8988T (cell line): ENCODE data around the gene NRF1.

Experiments used
- DNase-seq: peaks from one replicate; pipeline ENCODE4 v3.0.0; 2011

The NRF1 gene

GRCh38 chr7:129688503-129689222, 77.1 kb downstream of the NRF1 start:
- DNase-seq: no peak

- DNase-seq: no peak
These were observed 78.6 kb downstream of the NRF1 start for GRCh38 chr7:129689995-129690581.

- no peak for DNase-seq
These were observed 79.2 kb downstream of the NRF1 start for GRCh38 chr7:129690701-129691100.

GRCh38 chr7:129698516-129699418, 87.2 kb downstream of the NRF1 start:
- DNase-seq: no peak

- DNase-seq: no peak
These were observed 90.8 kb downstream of the NRF1 start for GRCh38 chr7:129702316-129702715.

GRCh38 chr7:129702761-129703338, 91.3 kb downstream of the NRF1 start:
- DNase-seq: no peak

GRCh38 chr7:129703751-129704150, 92.2 kb downstream of the NRF1 start:
- DNase-seq: no peak

- no peak for DNase-seq
These were observed 96.5 kb downstream of the NRF1 start for GRCh38 chr7:129707910-129708499.

GRCh38 chr7:129713544-129713943, 102.0 kb downstream of the NRF1 start:
- DNase-seq: no peak

- no peak for DNase-seq
These were observed 103.1 kb downstream of the NRF1 start for GRCh38 chr7:129714514-129715063.

- no peak for DNase-seq
These were observed 108.6 kb downstream of the NRF1 start for GRCh38 chr7:129719980-129720732.

GRCh38 chr7:129721068-129721467, 109.5 kb downstream of the NRF1 start:
- no peak for DNase-seq

- no peak for DNase-seq
These were observed 112.2 kb downstream of the NRF1 start for GRCh38 chr7:129723679-129724078.

GRCh38 chr7:129724796-129725195, 113.3 kb downstream of the NRF1 start:
- DNase-seq: no peak

- DNase-seq: no peak
These were observed 117.5 kb downstream of the NRF1 start for GRCh38 chr7:129728875-129729467.

- no peak for DNase-seq
These were observed 118.0 kb downstream of the NRF1 start for GRCh38 chr7:129729511-129729910.

- DNase-seq: no peak
These were observed 118.6 kb downstream of the NRF1 start for GRCh38 chr7:129730159-129730558.

GRCh38 chr7:129734400-129734799, 122.9 kb downstream of the NRF1 start:
- no peak for DNase-seq

GRCh38 chr7:129739427-129739826, 127.9 kb downstream of the NRF1 start:
- DNase-seq: no peak

- DNase-seq: no peak
These were observed 129.3 kb downstream of the NRF1 start for GRCh38 chr7:129740574-129741410.
